GM04504 (cell line): ENCODE data around the gene PPME1.

ENCODE experiments used
- DNase-seq: peaks from one replicate; pipeline ENCODE4 v3.0.0-alpha.2; 2012; ENCODE audit warnings: low read depth

The PPME1 gene

DNA sequence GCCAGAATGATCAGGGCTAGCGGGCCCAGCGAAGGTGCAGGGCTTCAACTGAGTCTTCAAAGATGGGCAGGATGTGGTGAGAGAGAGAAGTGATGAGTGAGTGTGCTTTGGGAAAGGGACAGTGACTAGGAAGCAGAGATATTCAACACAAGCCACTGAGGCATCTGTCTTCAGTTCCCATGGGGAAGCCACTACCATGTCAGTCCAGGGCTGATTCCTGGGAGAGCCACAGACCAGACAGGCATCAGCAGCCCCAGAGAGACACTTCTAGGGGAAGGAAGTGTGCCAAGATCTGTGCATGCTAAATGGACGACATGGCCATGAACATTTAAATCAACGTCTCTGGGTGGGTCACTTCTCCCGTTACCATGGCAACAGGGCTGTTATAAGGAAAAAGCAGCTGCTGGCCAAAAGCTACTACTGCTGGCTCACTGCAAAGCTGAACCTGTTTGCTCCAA, 111.9 kb downstream of the PPME1 start:
- DNase-seq: no peak

DNA sequence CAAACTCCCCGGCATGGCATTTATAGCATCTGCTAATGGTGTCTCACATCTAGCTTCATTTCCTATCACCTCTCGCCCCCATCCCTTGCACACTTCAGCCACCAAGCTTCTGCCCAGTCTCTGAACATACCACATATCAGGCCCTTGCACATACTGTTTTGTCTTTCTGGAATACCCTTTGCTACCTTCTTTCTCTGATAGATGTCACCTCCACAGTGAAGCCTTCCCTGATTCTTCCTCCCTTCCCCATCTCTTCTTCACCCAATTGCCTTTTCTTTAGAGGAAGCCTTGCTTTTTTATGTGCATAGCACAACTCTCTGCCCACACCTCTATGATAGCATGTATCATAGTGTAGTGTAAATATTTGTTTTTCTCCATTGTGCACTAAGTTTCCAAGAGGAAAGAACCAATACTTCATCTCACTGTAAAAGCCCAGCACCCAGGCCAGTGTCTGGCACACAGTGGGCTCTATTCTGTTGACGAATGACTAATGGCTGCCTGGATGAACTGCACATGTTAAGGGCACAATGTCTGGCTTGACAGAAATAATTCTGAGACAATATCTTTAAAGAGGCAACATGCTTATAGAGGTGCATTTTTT, 112.6 kb downstream of the PPME1 start:
- no peak for DNase-seq

DNA sequence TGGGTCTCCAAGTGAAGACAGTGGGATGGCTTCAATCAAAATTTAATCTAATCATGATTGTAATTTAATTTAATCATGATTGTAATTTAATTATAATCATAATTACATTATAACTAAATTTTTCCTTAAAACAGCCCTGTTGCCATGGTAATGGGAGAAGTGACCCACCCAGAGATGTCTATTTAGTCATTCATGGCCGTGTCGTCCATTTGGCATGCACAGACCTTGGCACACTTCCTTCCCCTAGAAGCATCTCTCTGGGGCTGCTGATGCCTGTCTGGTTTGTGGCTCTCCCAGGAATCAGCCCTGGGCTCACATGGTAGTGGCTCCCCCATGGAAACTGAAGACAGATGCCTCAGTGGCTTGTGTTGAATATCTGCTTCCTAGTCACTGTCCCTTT, 113.4 kb downstream of the PPME1 start:
- DNase-seq: no peak

DNA sequence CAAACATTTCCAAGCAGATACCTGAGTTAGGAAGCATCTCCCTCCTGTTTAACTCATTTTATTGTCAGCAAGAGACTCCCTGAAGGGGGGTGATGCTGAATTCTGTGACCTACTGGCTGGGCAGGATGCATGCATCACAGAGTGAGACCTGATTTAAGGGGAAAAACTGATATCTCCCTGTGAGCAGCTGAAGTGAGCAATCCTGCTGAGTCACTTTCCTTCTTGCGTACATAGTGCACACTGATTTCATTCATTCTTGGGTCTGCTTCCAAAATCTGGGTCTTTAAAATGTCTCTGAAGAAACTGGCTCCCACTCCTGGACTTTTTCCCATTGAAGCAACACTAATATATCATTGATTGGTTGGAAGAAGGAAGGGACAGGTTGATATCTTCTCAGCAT, 117.1 kb downstream of the PPME1 start:
- DNase-seq: peak; percentile 90

DNA sequence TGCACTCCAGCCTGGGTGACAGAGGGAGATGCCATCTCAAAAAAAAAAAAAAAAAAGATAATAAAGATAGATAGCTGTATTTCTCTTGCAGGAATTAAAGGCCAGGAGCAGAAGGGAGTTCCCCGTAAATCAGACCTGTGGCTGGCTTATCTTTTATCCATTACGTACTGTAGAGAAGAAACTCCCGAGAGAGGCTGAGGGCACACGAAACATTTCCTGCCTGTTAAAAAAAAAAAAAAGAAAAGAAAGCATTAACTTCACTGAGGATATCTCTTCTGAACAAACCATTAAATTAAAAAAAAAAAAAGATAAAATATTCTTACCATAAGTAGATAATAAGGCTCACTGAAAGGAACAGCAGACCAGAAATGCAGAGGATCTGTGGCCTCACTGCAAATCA, 117.8 kb downstream of the PPME1 start:
- DNase-seq: no peak

DNA sequence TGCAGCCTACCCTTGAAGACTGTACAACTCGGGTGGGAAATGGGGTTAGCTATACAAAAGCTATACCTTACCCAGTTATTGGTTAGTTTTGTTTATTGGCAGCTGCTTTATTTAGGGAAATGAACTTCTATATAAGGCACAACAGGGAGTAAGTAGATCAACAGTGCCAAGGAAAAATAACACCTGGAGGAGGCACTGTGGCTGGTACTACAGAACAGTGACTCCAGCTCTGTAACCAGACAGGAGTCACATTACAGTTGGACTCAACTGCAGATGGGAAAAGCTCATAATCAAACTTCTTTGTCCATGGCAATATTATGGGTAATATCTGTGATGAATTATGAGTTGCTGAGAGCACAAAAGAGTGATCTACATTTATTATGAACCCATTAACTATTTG, 126.4 kb downstream of the PPME1 start:
- no peak for DNase-seq

DNA sequence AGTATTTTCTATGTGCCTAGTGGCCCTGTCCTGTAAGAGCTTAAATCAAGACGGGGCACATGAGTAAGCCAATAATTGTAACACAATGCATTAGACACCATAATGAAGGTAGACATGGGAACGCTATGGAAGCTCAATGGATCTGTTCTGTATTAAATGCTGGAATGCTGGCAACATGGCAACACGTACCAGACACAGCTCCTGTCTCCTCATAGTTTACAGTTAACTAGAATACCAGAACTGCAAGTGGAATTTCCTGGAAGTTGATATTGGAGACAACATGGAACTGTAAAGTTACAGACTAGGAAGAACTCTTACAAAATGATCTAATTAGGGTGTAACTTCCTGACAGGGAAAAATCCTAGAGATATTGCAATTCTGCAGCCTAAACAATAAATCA, 127.9 kb downstream of the PPME1 start:
- DNase-seq: no peak
